PC-3 (cell line): ENCODE results near the gene PODNL1. TPM values are rescaled to one million over a fixed set of nuclear protein-coding genes. Genes with fewer than 3 reads are reported as not detected.

Source experiments
- ATAC-seq: fragments of 200-7000 bp; cut with Tn5 transposase; 2 replicates; pipeline ENCODE4 v1.9.1; 2020; ENCODE audit warnings: mild to moderate bottlenecking, moderate library complexity
- BruUV-seq: library from RNA; stranded (reverse); fragments of 400-500 nt; replicated peaks from 2 replicates; lab custom pipeline; 2021; lab: Mats Ljungman, UMichigan
- CTCF ChIA-PET: fragments of 300-600 bp; sonication (Branson Sonifier 250); formaldehyde crosslinking; loops from one replicate; lab custom pipeline; 2022; ENCODE audit warnings: antibody characterized with exemption; lab: Charles Lee
- POLR2A ChIA-PET: fragments of 300-600 bp; sonication (Branson Sonifier 250); formaldehyde crosslinking; loops from one replicate; lab custom pipeline; 2022; ENCODE audit warnings: antibody characterized with exemption; ENCODE audit not compliant: unreplicated experiment; lab: Charles Lee
- DNase-seq: peaks from one replicate; pipeline ENCODE4 v3.0.0-alpha.2; 2015
- H2AFZ ChIP-seq: fragments of 300-600 bp; sonication (generic); 2 replicates; pipeline ENCODE4 v1.6.0; 2016; ENCODE audit warnings: antibody characterized with exemption, low read length
- H3F3A ChIP-seq: fragments of 300-600 bp; sonication (generic); one replicate; pipeline ENCODE4 v1.6.0; 2017; ENCODE audit warnings: antibody characterized with exemption, low read length, control low read depth, mild to moderate bottlenecking; ENCODE audit not compliant: unreplicated experiment
- H3K27ac ChIP-seq: fragments of 300-600 bp; sonication (generic); 2 replicates; pipeline ENCODE4 v1.5.1; 2016; ENCODE audit warnings: mild to moderate bottlenecking, low read length
- H3K27me3 ChIP-seq: fragments of 300-600 bp; sonication (generic); 2 replicates; pipeline ENCODE4 v1.6.1; 2016; ENCODE audit warnings: low read length, mixed read lengths
- H3K36me3 ChIP-seq: fragments of 300-600 bp; sonication (generic); 2 replicates; pipeline ENCODE4 v1.6.1; 2016; ENCODE audit warnings: low read depth, mixed run types, low read length, mixed read lengths
- H3K4me1 ChIP-seq: fragments of 300-600 bp; sonication (generic); 2 replicates; pipeline ENCODE4 v1.5.1; 2016; ENCODE audit warnings: low read length; ENCODE audit not compliant: insufficient read depth
- H3K4me2 ChIP-seq: fragments of 300-600 bp; sonication (generic); 2 replicates; pipeline ENCODE4 v1.6.0; 2016; ENCODE audit warnings: low read length
- H3K4me3 ChIP-seq: fragments of 300-600 bp; sonication (generic); 2 replicates; pipeline ENCODE4 v1.5.1; 2016; ENCODE audit warnings: mild to moderate bottlenecking, low read length, mixed read lengths
- H3K79me2 ChIP-seq: fragments of 300-600 bp; sonication (generic); 2 replicates; pipeline ENCODE4 v1.6.1; 2017; ENCODE audit warnings: low read length, mixed read lengths
- H3K9ac ChIP-seq: fragments of 300-600 bp; sonication (generic); 2 replicates; pipeline ENCODE4 v1.6.0; 2016; ENCODE audit warnings: mild to moderate bottlenecking, low read length
- H3K9me2 ChIP-seq: fragments of 300-600 bp; sonication (generic); replicated peaks from 2 replicates; pipeline ENCODE4 v1.6.1; 2016; ENCODE audit warnings: mixed run types, low read length, mixed read lengths
- H3K9me3 ChIP-seq: fragments of 300-600 bp; sonication (generic); 2 replicates; pipeline ENCODE4 v1.6.1; 2016; ENCODE audit warnings: low read length, mixed read lengths
- H4K20me1 ChIP-seq: fragments of 300-600 bp; sonication (generic); 2 replicates; pipeline ENCODE4 v1.6.1; 2016; ENCODE audit warnings: low read length, mixed read lengths
- EZH2 ChIP-seq: fragments of 300-600 bp; sonication (generic); IDR thresholded peaks from one replicate; pipeline ENCODE4 v1.6.1; 2017; ENCODE audit warnings: antibody characterized with exemption, mild to moderate bottlenecking, low read length; ENCODE audit not compliant: unreplicated experiment
- EZH2phosphoT487 ChIP-seq: fragments of 300-600 bp; sonication (generic); IDR thresholded peaks from 2 replicates; pipeline ENCODE4 v1.6.1; 2018; ENCODE audit warnings: mild to moderate bottlenecking, antibody characterized with exemption, low read length, borderline replicate concordance
- intact Hi-C: fragments of 100-400 bp; cut with micrococcal nuclease; formaldehyde crosslinking; loops from 2 replicates; pipeline ENCODE4 v1.9.0; 2023
- total RNA-seq: library from RNA; depleted of rRNA; stranded (reverse); fragments of >200 nt; gene quantifications from 2 replicates; pipeline ENCODE4 v1.2.3, GENCODE V29; 2014
- TF ChIP-seq, protein P1 (sequence below): fragments of 300-600 bp; sonication (generic); conservative IDR thresholded peaks from 2 replicates; pipeline ENCODE4 v1.5.1; 2017; ENCODE audit warnings: antibody characterized with exemption, low read depth, mild to moderate bottlenecking, low read length

PODNL1 gene
- total RNA-seq, 1 experiment from 2014 or later: not detected

DNA sequence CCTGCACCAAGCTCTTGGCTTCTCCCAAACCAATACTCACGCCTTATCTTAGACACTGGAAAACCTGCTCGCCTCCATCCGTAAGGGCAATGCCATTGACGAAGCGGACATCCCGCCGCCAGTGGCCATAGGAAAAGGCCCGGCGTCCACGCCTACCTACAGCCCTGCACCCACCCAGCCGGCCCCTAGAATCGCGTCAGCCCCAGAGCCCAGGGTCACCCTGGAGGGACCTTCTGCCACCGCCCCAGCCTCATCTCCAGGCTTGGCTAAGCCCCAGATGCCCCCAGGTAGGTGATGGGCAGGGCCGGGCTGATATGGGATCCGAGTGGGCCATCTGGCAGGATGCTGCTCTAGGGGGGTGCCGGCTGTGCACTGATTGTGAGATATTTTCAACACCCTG lies 24.9 kb downstream of the PODNL1 start:
- H3K4me1 ChIP-seq: no peaks in the 10 kb centered on the region
- H3F3A ChIP-seq: no peaks in the 10 kb centered on the region
- no peaks in the 10 kb centered on the region for H3K9me3 ChIP-seq
- no peaks in the 10 kb centered on the region for H3K27me3 ChIP-seq
- no peaks in the 10 kb centered on the region for H4K20me1 ChIP-seq
- H3K36me3 ChIP-seq: peaks cover 26% of the 10 kb centered on the region
- H3K4me2 ChIP-seq: no peak overlapping the region
- POLR2A ChIA-PET: no interaction called here
- no peaks in the 10 kb centered on the region for H3K9me2 ChIP-seq
- no peaks in the 10 kb centered on the region for H3K79me2 ChIP-seq
- TF ChIP-seq EZH2 (no peak), EZH2phosphoT487 (no peak)
- TF ChIP-seq, protein P1, sequence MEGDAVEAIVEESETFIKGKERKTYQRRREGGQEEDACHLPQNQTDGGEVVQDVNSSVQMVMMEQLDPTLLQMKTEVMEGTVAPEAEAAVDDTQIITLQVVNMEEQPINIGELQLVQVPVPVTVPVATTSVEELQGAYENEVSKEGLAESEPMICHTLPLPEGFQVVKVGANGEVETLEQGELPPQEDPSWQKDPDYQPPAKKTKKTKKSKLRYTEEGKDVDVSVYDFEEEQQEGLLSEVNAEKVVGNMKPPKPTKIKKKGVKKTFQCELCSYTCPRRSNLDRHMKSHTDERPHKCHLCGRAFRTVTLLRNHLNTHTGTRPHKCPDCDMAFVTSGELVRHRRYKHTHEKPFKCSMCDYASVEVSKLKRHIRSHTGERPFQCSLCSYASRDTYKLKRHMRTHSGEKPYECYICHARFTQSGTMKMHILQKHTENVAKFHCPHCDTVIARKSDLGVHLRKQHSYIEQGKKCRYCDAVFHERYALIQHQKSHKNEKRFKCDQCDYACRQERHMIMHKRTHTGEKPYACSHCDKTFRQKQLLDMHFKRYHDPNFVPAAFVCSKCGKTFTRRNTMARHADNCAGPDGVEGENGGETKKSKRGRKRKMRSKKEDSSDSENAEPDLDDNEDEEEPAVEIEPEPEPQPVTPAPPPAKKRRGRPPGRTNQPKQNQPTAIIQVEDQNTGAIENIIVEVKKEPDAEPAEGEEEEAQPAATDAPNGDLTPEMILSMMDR: no peak
- DNase-seq (no peak), ATAC-seq (no peak)
- BruUV-seq: no TSS peak
- no peak overlapping the region for H3K27ac ChIP-seq
- no peak overlapping the region for H3K4me3 ChIP-seq
- no peak overlapping the region for H3K9ac ChIP-seq
- CTCF ChIA-PET: no interaction called here
- H2AFZ ChIP-seq: no peak overlapping the region
- intact Hi-C loops: no loop called here

GRCh38 chr19:13909430-13909829 lies 28.8 kb downstream of the PODNL1 start:
- Histone ChIP-seq H3K9me2 (no peaks in the 10 kb centered on the region), H3K27me3 (no peaks in the 10 kb centered on the region), H4K20me1 (no peaks in the 10 kb centered on the region), H3K27ac (no peak overlapping the region), H3K9me3 (no peaks in the 10 kb centered on the region), H3F3A (no peaks in the 10 kb centered on the region), H3K4me2 (no peak overlapping the region), H3K9ac (no peak overlapping the region), H2AFZ (no peak overlapping the region), H3K4me3 (no peak overlapping the region), H3K4me1 (peaks cover 11% of the 10 kb centered on the region), H3K36me3 (peaks cover 14% of the 10 kb centered on the region), H3K79me2 (peaks cover 11% of the 10 kb centered on the region)
- no TSS peak for BruUV-seq
- ChIA-PET CTCF (no interaction called here), POLR2A (no interaction called here)
- intact Hi-C loops: no loop called here
- TF ChIP-seq EZH2 (no peak), EZH2phosphoT487 (no peak)
- TF ChIP-seq, protein P1: no peak
- ATAC-seq: no peak
- DNase-seq: no peak

DNA sequence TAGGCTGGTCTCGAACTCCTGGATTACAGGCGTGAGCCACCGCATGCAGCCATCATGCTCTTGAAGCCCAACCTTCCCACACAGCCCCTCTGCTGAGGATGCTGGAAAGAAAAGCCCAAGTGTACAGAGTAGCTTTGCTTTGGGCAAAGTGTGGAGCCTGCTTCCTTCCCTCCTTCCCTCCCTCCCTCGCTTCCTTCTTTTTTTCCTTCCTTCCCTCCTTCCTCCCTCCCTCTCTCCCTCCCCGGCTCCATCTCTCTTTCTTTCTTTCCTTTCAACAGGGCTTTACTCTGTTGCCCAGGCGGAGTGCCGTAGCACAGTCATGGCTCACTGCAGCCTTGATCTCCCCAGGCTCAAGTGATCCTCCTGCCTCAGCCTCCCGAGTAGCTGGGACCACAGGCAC lies 29.5 kb downstream of the PODNL1 start:
- Histone ChIP-seq H3K79me2 (peaks cover 11% of the 10 kb centered on the region), H3K27ac (no peak overlapping the region), H2AFZ (no peak overlapping the region), H3F3A (no peaks in the 10 kb centered on the region), H3K4me1 (peaks cover 11% of the 10 kb centered on the region), H3K36me3 (peaks cover 14% of the 10 kb centered on the region), H3K4me3 (no peak overlapping the region), H3K4me2 (no peak overlapping the region), H3K9me3 (no peaks in the 10 kb centered on the region), H3K9me2 (no peaks in the 10 kb centered on the region), H3K27me3 (no peaks in the 10 kb centered on the region), H3K9ac (no peak overlapping the region), H4K20me1 (no peaks in the 10 kb centered on the region)
- intact Hi-C loops: no loop called here
- no peak for DNase-seq
- ATAC-seq: no peak
- TF ChIP-seq EZH2: no peak
- TF ChIP-seq EZH2phosphoT487: no peak
- TF ChIP-seq, protein P1: no peak
- ChIA-PET POLR2A (no interaction called here), CTCF (no interaction called here)
- no TSS peak for BruUV-seq
